Neural progenitor cell (in vitro differentiated cells): ENCODE measurements around the gene ZNF414. TPM values are rescaled to one million over a fixed set of nuclear protein-coding genes. Genes with fewer than 3 reads are reported as not detected.

Experiments used
- DNase-seq: peaks from one replicate; pipeline ENCODE4 v3.0.0-alpha.2; 2016; ENCODE audit warnings: low spot score
- H2AFZ ChIP-seq: fragments of 200-600 bp; sonication (generic); replicated peaks from 2 replicates; pipeline ENCODE4 v1.6.1; 2016; ENCODE audit warnings: antibody characterized with exemption
- H3F3A ChIP-seq: fragments of 200-600 bp; sonication (generic); 2 replicates; pipeline ENCODE4 v1.6.1; 2016; ENCODE audit warnings: antibody characterized with exemption, low read depth
- H3K27ac ChIP-seq: fragments of 200-600 bp; sonication (generic); 2 replicates; pipeline ENCODE4 v1.5.1; 2016; ENCODE audit warnings: mild to moderate bottlenecking
- H3K27me3 ChIP-seq: fragments of 200-600 bp; sonication (generic); 2 replicates; pipeline ENCODE4 v1.6.1; 2016; ENCODE audit warnings: mild to moderate bottlenecking, moderate library complexity
- H3K36me3 ChIP-seq: fragments of 200-600 bp; sonication (generic); 2 replicates; pipeline ENCODE4 v1.5.1; 2016
- H3K4me1 ChIP-seq: fragments of 200-600 bp; sonication (generic); 2 replicates; pipeline ENCODE4 v1.6.1; 2016; ENCODE audit warnings: mixed run types
- H3K4me2 ChIP-seq: fragments of 200-600 bp; sonication (generic); 2 replicates; pipeline ENCODE4 v1.6.1; 2016
- H3K4me3 ChIP-seq: fragments of 200-600 bp; sonication (generic); 2 replicates; pipeline ENCODE4 v1.5.1; 2016
- H3K79me2 ChIP-seq: fragments of 200-600 bp; sonication (generic); 2 replicates; pipeline ENCODE4 v1.6.1; 2016; ENCODE audit warnings: low read depth
- H3K9ac ChIP-seq: fragments of 200-600 bp; sonication (generic); 2 replicates; pipeline ENCODE4 v1.6.1; 2016
- H3K9me3 ChIP-seq: fragments of 200-600 bp; sonication (generic); 2 replicates; pipeline ENCODE4 v1.5.1; 2016; ENCODE audit warnings: low read depth
- H4K20me1 ChIP-seq: fragments of 200-600 bp; sonication (generic); 2 replicates; pipeline ENCODE4 v1.6.1; 2016; ENCODE audit warnings: low read depth
- H3K27ac Mint-ChIP-seq: 3 replicates; pipeline ENCODE4 v1.8.0; 2021; ENCODE audit warnings: mixed read lengths
- H3K27me3 Mint-ChIP-seq: 2 replicates; pipeline ENCODE4 v1.8.0; 2022; ENCODE audit warnings: low read depth, mild to moderate bottlenecking, inconsistent platforms, moderate library complexity, mixed read lengths; ENCODE audit not compliant: insufficient read depth
- H3K36me3 Mint-ChIP-seq: 3 replicates; pipeline ENCODE4 v1.8.0; 2021; ENCODE audit warnings: mixed read lengths
- H3K4me1 Mint-ChIP-seq: 3 replicates; pipeline ENCODE4 v1.8.0; 2021; ENCODE audit warnings: mixed read lengths
- H3K4me3 Mint-ChIP-seq: 3 replicates; pipeline ENCODE4 v1.8.0; 2021; ENCODE audit warnings: mild to moderate bottlenecking, moderate library complexity, mixed read lengths
- H3K9me3 Mint-ChIP-seq: 3 replicates; pipeline ENCODE4 v1.8.0; 2020; ENCODE audit warnings: mixed read lengths
- EZH2 ChIP-seq: fragments of 200-600 bp; sonication (generic); IDR thresholded peaks from 2 replicates; pipeline ENCODE4 v1.6.1; 2017; ENCODE audit warnings: antibody characterized with exemption, mild to moderate bottlenecking, moderate library complexity
- EZH2phosphoT487 ChIP-seq: fragments of 200-600 bp; sonication (generic); IDR thresholded peaks from 2 replicates; pipeline ENCODE4 v1.6.1; 2017; ENCODE audit warnings: antibody characterized with exemption
- total RNA-seq: library from RNA; depleted of rRNA; stranded (reverse); fragments of >200 nt; gene quantifications from 2 replicates; pipeline ENCODE4 v1.2.3, GENCODE V29; 2015; ENCODE audit warnings: low replicate concordance
- TF ChIP-seq, protein P1 (sequence below): fragments of 200-600 bp; sonication (generic); IDR thresholded peaks from 2 replicates; pipeline ENCODE4 v1.5.1; 2017; ENCODE audit warnings: antibody characterized with exemption, mild to moderate bottlenecking

The ZNF414 gene, protein sequence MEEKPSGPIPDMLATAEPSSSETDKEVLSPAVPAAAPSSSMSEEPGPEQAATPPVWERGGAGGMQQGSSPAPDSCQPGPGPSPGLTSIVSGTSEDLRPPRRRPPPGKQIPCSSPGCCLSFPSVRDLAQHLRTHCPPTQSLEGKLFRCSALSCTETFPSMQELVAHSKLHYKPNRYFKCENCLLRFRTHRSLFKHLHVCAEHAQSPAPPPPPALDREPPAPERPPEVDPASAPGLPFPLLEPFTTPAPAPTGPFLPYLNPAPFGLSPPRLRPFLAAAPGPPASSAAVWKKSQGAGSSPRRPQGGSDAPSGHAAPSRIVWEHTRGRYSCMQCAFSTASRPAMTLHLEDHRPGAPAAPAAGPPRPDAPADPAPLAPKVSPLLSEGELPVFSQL
- 1.8 and 8.9 TPM in 2 replicates for total RNA-seq

- H3K4me1 Mint-ChIP-seq: peaks cover 15% of the 10 kb centered on the region
- Histone ChIP-seq H3K27ac (peak within 1 kb of the TSS; percentile 93), H3F3A (peaks cover 22% of the 10 kb centered on the region), H3K36me3 (no peaks in the 10 kb centered on the region), H3K4me3 (peak within 1 kb of the TSS; percentile 93), H3K9ac (peak within 1 kb of the TSS; percentile 98), H3K27me3 (no peaks in the 10 kb centered on the region), H3K4me1 (peaks cover 8% of the 10 kb centered on the region), H2AFZ (peak within 1 kb of the TSS; percentile 98), H3K9me3 (no peaks in the 10 kb centered on the region), H3K4me2 (peak within 1 kb of the TSS; percentile 79), H4K20me1 (no peaks in the 10 kb centered on the region), H3K79me2 (peaks cover 4% of the 10 kb centered on the region)
- H3K27me3 Mint-ChIP-seq: peaks cover 13% of the 10 kb centered on the region
- peak; percentile 98 for DNase-seq
- H3K27ac Mint-ChIP-seq: peak within 1 kb of the TSS; percentile 98
- H3K4me3 Mint-ChIP-seq: peak within 1 kb of the TSS; percentile 95
- H3K36me3 Mint-ChIP-seq: no peaks in the 10 kb centered on the region
- TF ChIP-seq EZH2phosphoT487: no peak
- TF ChIP-seq, protein P1, sequence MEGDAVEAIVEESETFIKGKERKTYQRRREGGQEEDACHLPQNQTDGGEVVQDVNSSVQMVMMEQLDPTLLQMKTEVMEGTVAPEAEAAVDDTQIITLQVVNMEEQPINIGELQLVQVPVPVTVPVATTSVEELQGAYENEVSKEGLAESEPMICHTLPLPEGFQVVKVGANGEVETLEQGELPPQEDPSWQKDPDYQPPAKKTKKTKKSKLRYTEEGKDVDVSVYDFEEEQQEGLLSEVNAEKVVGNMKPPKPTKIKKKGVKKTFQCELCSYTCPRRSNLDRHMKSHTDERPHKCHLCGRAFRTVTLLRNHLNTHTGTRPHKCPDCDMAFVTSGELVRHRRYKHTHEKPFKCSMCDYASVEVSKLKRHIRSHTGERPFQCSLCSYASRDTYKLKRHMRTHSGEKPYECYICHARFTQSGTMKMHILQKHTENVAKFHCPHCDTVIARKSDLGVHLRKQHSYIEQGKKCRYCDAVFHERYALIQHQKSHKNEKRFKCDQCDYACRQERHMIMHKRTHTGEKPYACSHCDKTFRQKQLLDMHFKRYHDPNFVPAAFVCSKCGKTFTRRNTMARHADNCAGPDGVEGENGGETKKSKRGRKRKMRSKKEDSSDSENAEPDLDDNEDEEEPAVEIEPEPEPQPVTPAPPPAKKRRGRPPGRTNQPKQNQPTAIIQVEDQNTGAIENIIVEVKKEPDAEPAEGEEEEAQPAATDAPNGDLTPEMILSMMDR: no peak
- TF ChIP-seq EZH2: no peak
- no peaks in the 10 kb centered on the region for H3K9me3 Mint-ChIP-seq
Observed at GRCh38 chr19:8513687-8514504, at the start of gene ZNF414. Gene ZNF414, minus strand, starts transcription at chr19:8514167. Its CDS starts 121 bp downstream, at chr19:8514046.

GRCh38 chr19:8561075-8561764, 47.3 kb upstream of the ZNF414 start:
- H3K27me3 Mint-ChIP-seq: peaks cover 3% of the 10 kb centered on the region
- no peaks in the 10 kb centered on the region for H4K20me1 ChIP-seq
- no peaks in the 10 kb centered on the region for H3K36me3 Mint-ChIP-seq
- H3K4me1 Mint-ChIP-seq: peaks cover 9% of the 10 kb centered on the region
- H3K4me3 Mint-ChIP-seq: no peak overlapping the region
- H3K4me2 ChIP-seq: no peak overlapping the region
- no peak overlapping the region for H3K27ac ChIP-seq
- H2AFZ ChIP-seq: no peak overlapping the region
- no peaks in the 10 kb centered on the region for H3K27me3 ChIP-seq
- no peak overlapping the region for H3K9ac ChIP-seq
- no peaks in the 10 kb centered on the region for H3F3A ChIP-seq
- no peaks in the 10 kb centered on the region for H3K79me2 ChIP-seq
- no peaks in the 10 kb centered on the region for H3K36me3 ChIP-seq
- no peak for TF ChIP-seq EZH2
- TF ChIP-seq, protein P1: no peak
- no peak for TF ChIP-seq EZH2phosphoT487
- DNase-seq: no peak
- no peak overlapping the region for H3K27ac Mint-ChIP-seq
- no peaks in the 10 kb centered on the region for H3K9me3 ChIP-seq
- no peak overlapping the region for H3K4me3 ChIP-seq
- H3K9me3 Mint-ChIP-seq: no peaks in the 10 kb centered on the region
- H3K4me1 ChIP-seq: no peaks in the 10 kb centered on the region

DNA sequence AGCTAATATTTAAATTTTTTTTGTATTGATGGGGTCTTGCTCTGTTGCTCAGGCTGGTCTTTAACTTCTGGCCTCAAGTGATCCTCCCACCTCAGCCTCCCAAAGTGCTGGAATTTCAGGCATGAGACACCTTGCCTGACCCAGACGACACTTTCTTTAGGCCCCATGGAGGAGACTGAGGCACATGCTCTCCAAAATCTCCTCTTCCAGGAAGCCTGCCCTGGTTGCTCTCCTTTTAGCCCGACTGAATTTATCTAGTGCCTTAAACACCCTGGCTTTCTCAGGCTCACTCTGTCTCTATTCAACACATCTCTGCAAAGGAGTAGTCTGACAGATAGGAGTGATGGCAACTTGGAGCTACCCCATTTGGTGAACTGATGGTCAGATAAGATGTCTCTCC, 44.4 kb upstream of the ZNF414 start:
- no peak overlapping the region for H3K4me3 Mint-ChIP-seq

More for the DNA sequence above, 44.4 kb upstream of the ZNF414 start:
- no peak for DNase-seq
- Histone ChIP-seq H3K4me2 (no peak overlapping the region), H3K4me3 (no peak overlapping the region), H3F3A (no peaks in the 10 kb centered on the region), H3K27ac (no peak overlapping the region), H4K20me1 (no peaks in the 10 kb centered on the region), H3K36me3 (no peaks in the 10 kb centered on the region), H3K9ac (no peak overlapping the region), H3K27me3 (no peaks in the 10 kb centered on the region), H3K9me3 (no peaks in the 10 kb centered on the region), H2AFZ (no peak overlapping the region), H3K4me1 (no peaks in the 10 kb centered on the region), H3K79me2 (no peaks in the 10 kb centered on the region)
- Mint-ChIP-seq H3K36me3 (no peaks in the 10 kb centered on the region), H3K4me1 (peaks cover 9% of the 10 kb centered on the region), H3K27ac (no peak overlapping the region), H3K9me3 (no peaks in the 10 kb centered on the region), H3K27me3 (peaks cover 5% of the 10 kb centered on the region)
- TF ChIP-seq, protein P1: no peak
- TF ChIP-seq EZH2 (no peak), EZH2phosphoT487 (no peak)
